ENCODE data around the gene KYAT1. TPM values are rescaled to one million over a fixed set of nuclear protein-coding genes. Genes with fewer than 3 reads are reported as not detected.
A peak's percentile ranks its signal among the peaks of the same experiment; 100 is the strongest.

The KYAT1 gene
- total and polyA plus RNA-seq, 8 donors = 0.58 to 25.7 (median 5.7) TPM

DNA sequence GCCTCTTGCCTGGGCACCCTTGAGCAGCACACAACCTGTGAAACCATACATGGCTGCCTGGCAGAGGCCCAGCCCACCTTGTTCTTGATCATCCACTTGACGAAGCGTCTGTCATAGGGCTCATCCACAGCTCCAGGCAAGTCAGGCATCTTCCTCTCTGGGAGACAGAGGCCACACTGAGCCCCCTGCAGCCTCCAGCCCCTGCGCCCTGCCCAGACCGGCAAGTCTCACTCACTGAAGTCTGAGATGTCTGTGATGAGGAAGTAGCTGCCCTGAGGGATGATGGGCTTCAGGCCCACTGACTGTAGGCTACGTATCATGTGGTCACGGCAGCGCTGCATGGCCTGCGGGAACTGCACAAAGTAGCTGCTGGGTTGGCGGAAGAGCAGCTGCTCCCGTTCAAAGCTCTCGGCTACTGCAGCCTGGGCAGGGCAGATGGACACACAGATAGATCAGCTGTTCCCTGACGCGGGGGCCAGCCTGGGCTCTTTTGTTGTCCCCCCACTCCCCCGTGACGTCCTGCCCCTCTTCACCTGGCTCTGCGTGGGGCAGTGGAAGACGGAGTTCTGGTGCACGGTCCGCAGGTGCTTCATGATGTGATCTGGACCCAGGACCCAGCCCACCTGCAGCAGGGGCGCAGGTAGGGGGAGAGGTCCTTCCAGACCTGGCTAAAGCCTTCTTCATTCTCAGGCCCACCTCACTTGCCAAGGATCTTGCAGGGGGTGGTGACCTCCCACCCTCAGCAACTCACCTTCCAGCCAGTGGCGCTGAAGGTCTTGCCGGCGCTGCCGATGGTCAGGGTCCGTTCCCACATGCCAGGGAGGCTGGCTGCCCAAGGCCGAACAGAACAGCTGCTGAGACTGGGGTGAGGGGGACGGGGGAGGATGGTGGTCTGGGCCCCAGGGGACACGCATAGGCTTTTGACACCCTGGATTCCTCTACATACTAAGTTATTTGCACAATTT lies 46.2 kb downstream of the KYAT1 start:
- Histone ChIP-seq H3K9me3 (no peaks in the 10 kb centered on the region), H3K4me1 (no peaks in the 10 kb centered on the region), H3K4me3 (no peak overlapping the region), H3K27ac (no peak overlapping the region), H3K27me3 (no peaks in the 10 kb centered on the region), H3K36me3 (peaks cover 0 to 49% (median 21%) of the 10 kb centered on the region in 4 donors)
- TF ChIP-seq, protein P1, sequence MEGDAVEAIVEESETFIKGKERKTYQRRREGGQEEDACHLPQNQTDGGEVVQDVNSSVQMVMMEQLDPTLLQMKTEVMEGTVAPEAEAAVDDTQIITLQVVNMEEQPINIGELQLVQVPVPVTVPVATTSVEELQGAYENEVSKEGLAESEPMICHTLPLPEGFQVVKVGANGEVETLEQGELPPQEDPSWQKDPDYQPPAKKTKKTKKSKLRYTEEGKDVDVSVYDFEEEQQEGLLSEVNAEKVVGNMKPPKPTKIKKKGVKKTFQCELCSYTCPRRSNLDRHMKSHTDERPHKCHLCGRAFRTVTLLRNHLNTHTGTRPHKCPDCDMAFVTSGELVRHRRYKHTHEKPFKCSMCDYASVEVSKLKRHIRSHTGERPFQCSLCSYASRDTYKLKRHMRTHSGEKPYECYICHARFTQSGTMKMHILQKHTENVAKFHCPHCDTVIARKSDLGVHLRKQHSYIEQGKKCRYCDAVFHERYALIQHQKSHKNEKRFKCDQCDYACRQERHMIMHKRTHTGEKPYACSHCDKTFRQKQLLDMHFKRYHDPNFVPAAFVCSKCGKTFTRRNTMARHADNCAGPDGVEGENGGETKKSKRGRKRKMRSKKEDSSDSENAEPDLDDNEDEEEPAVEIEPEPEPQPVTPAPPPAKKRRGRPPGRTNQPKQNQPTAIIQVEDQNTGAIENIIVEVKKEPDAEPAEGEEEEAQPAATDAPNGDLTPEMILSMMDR (IDR thresholded peaks at IDR 0.05) = no peak
- no peak for TF ChIP-seq POLR2AphosphoS5 (IDR thresholded peaks at IDR 0.05)
- TF ChIP-seq POLR2A (IDR thresholded peaks at IDR 0.05) = no peak
- no peak for TF ChIP-seq EP300 (IDR thresholded peaks at IDR 0.05)
- 94 to 95% (median 95%) methylated on average over 23 to 28 of the region's 28 CpGs for WGBS, 5 donors
- intact Hi-C loops (cut with DNase I; ENCODE audit: low total_unique reads) = no loop called here
- no peak for DNase-seq

DNA sequence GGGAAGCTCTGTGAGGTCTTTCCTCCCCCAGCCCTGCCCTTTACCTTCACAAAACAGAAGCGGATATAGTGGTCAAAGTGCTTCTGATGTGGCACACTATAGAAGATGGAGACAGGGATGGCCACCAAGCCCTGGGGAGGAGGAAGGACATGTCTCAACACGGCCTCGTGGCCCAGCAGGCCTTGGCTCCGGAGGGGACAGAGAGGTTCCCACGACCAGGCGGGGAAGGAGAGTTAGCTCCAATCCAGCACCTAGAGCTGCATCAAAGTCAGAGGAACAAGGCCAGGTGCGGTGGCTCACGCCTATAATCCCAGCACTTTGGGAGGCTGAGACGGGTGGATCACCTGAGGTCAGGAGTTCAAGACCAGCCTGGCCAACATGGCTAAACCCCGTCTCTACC lies 48.1 kb downstream of the KYAT1 start:
- intact Hi-C loops (cut with DNase I; ENCODE audit: low total_unique reads) = no loop called here
- no peak for DNase-seq
- Histone ChIP-seq H3K4me1 (peaks cover 4 to 16% (median 13%) of the 10 kb centered on the region in 4 donors), H3K9me3 (no peaks in the 10 kb centered on the region), H3K27me3 (no peaks in the 10 kb centered on the region), H3K36me3 (peaks cover 0 to 41% (median 21%) of the 10 kb centered on the region in 4 donors), H3K4me3 (no peak overlapping the region), H3K27ac (no peak overlapping the region)
- 92 to 97% (median 95%) methylated on average over 5 to 10 of the region's 10 CpGs for WGBS, 5 donors
- TF ChIP-seq POLR2A (IDR thresholded peaks at IDR 0.05) (no peak), EP300 (IDR thresholded peaks at IDR 0.05) (no peak), POLR2AphosphoS5 (IDR thresholded peaks at IDR 0.05) (no peak)
- TF ChIP-seq, protein P1 (IDR thresholded peaks at IDR 0.05) = no peak

DNA sequence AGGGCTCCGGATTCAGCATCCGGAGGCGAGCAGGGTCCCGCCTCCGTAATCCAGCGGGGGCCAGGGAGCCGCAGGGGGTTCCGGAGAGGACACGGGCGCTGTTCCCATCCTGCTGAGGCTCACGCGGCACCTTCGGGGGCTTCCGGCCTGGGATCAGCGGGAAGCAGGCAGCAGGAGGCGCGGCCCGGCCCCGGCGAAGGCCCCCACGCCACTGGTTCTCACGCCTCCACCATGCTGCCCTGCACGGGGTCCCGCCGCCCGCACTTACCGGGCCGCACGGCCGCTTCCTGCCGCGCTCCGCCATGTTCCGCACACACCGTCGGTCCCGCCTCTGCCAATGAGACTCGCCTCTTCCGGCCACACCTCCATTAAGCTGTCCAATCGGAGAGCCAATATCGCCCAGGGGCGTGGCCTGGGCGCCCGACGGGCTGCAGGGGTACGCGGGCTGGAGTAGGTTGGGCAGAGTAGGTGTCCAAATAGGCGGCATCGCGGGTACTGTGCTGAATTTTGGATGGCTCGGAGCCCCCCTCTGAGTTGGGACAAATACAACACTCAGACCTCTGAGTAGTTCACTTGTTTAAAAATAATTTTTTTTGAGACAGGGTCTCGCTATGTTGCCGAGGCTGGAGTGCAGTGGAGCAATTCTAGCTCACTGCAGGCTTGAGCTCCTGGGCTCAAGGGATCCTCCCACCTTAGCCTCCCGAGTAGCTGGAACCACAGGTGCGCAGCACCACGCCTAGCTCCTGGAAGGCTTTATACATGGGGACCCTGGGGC lies 52.1 kb downstream of the KYAT1 start, which contains the start of gene SPOUT1:
SPOUT1 (minus strand) TSS at position 318 of the 775 bp plus-strand sequence; CDS start at position 304, 14 bp downstream.
- Histone ChIP-seq H3K4me1 (peaks cover 10 to 28% (median 22%) of the 10 kb centered on the region in 4 donors), H3K36me3 (peaks cover 18 to 49% (median 43%) of the 10 kb centered on the region in 4 donors), H3K9me3 (no peaks in the 10 kb centered on the region), H3K4me3 (peak within 1 kb of the TSS; percentile 87 to 97 (median 96)), H3K27ac (peak within 1 kb of the TSS; percentile 71 to 92 (median 80)), H3K27me3 (no peaks in the 10 kb centered on the region)
- peak; percentile 49 to 91 (median 72) for TF ChIP-seq POLR2AphosphoS5 (IDR thresholded peaks at IDR 0.05)
- no peak for TF ChIP-seq POLR2A (IDR thresholded peaks at IDR 0.05)
- intact Hi-C loops (cut with DNase I; ENCODE audit: low total_unique reads) = no loop called here
- DNase-seq = peak; percentile 95 to 97
- WGBS, 5 donors = 0 to 1% (median 1%) methylated on average over 20 to 56 of the region's 56 CpGs

DNA sequence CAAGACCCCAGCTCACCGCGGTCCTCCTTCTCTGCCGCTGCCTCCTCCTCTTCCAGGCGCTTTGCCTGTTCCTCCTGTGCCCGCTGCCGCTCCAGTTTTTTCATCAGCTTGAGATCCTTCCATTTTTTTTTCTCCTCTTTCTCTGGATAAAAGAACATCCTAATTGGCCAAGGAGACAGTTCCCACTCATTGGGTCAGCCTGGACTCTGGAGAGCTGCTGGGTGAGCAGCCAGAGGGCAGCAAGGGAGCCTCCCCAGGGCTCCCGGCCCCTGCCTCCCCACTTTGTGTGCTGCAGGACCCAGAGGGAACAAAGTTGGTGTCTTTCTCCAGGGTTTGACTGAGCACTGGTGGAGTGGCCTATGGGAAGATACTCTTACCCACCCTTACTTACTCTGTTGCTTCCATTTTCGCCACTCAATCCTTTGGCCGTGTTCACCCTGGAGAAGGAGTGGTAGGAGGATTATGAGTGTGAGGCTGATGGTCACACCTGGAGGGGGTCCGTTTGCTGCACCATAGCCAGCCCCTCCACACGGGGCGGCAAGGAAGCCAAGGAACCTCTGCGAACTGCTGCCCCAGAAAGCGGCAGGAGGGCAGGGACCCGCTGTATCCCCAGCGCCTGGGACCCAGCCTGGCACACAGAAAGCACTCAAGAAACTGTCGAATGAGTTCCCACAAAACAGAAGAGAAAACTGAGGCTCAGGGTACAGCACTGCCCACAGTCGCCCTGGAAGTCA lies 52.9 kb downstream of the KYAT1 start:
- H3K4me1 ChIP-seq = peaks cover 10 to 34% (median 29%) of the 10 kb centered on the region in 4 donors
- 31 to 34% (median 32%) methylated on average over 18 of the region's 18 CpGs for WGBS, 5 donors
- H3K27ac ChIP-seq = peak overlapping the region; percentile 71 to 92 (median 80)
- no peak for DNase-seq
- intact Hi-C loops (cut with DNase I; ENCODE audit: low total_unique reads) = no loop called here
- H3K27me3 ChIP-seq = no peaks in the 10 kb centered on the region
- peak overlapping the region; percentile 87 to 97 (median 96) for H3K4me3 ChIP-seq
- H3K36me3 ChIP-seq = peaks cover 22 to 55% (median 49%) of the 10 kb centered on the region in 4 donors
- TF ChIP-seq POLR2AphosphoS5 (IDR thresholded peaks at IDR 0.05) = no peak
- TF ChIP-seq POLR2A (IDR thresholded peaks at IDR 0.05) = no peak
- H3K9me3 ChIP-seq = no peaks in the 10 kb centered on the region
